Stimulated activated CD8-positive, alpha-beta memory T cell treated with anti-CD3 and anti-CD28 coated beads, Interleukin-7, amount 100 ng/mL, for 24 hours (primary cell): ENCODE measurements around the gene HSD11B1.
A peak's percentile ranks its signal among the peaks of the same experiment; 100 is the strongest.
"Not testable (repeated sequence)": the region's sequence is repeated elsewhere in the genome, so short reads cannot be mapped to it uniquely, and the experiment has no call there.

Source experiments
- DNase-seq: peaks from one replicate; pipeline ENCODE4 v3.0.0-alpha.2; 2020; ENCODE audit warnings: low read depth

The HSD11B1 gene

DNA sequence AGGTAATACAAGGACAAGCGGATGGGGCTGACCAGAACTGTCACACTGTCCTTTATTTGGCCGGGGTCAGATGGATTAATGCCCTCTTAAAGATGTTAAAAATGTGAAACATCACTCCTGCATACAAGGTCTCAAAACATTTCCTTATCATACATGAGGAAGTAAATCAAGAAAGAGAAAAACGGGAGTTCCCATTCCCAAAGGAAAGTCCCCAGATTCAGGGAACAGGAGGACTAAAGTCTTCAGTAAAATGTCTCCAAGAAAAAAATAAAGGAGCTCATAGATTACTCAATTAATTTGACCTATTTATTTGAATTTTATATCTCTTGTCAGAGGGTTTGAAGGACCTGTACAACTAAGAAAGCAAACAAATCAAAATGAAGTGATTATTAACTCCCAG is 13.4 kb upstream of the HSD11B1 start:
- no peak for DNase-seq

DNA sequence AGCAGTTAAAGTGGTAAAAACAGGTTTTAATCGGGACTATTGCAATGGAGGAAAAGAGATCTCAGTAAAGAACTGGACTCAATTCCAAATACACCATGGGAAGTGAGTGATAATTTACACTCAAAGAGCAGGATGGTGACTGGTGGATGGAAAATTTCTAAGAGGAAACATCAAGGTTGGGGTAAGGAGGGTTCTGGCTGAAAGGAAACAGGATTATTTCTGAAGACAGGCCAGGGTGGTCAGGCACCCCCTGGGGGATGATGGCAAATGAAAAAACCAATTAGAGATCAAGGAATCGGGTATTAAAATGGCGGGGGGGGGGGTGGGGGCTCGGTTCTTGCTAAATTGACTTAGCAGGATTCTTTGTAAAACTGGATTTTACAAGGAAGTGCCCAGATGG is 12.3 kb upstream of the HSD11B1 start:
- DNase-seq: no peak

DNA sequence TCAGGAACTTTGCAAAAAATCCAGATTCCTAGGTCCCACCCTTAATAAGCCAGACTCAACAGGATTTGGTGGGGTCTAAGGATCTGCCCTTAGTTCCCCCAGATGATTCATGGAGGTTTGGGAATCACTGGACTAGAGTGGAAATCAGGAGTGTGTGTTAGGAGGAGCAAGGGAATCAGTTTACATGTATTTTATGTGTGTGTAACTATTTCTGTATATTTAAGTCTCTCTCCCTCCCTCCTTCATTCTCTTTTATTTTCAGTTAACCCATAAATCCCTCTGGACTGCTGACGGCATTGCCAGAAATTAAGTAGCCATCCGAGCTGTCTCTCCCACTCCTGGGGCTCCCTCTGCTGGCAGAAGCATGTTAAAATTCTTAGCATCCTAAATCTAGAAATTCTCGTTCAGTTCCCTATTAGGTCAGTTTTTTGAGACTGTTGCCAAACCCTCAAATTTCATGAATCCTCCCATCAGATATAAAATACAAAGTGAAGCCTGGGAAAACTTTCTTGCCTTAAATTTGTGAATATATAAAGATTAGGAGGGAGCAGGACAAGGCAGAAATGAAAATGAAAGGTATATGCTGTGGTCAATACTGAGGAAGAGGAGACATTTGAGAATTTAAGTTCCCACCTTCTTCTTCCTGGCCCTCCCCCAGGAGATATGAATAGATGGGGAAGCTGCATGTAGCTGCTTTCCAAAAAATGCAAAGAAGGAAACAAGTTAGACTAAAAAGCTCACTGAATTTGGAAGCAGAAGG is 11.7 kb upstream of the HSD11B1 start:
- peak; percentile 38 for DNase-seq

DNA sequence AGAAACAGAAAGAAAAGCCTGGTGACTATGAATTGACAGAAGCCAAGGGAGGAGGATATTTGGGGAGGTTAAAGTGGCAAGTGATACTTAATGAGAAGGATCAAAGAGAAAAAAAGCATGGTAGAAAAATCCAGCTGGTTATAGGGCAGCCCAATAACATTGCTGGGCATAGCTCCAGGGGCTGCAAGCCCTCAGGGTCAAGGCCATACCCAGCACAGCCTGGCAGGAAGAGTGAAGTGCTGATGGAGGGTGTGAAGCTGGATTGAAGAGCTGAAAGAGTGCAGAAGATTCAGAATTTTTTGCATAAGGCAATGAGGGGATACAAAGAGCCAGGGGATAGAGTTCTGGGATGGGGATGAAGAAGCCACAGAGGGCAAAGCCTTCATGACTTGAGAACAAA is 8.0 kb upstream of the HSD11B1 start:
- DNase-seq: no peak

DNA sequence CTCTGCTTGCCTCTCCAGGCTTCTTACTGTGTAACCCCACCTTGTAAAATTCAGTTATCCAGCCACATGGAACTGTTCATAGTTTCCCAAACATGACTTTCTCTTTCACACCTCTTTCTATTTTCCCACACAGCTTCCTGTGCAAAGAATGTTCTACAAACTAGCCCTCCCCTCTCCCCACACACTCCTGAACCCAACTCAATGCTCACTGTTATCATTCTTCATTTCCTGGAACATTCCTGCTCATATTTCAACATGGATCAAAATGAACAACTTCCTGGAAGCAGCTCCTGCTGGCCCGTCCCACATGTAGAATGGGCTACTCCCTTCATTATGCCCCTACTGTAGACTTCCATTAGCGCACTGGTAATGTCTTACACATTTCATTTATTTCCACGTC is 7.5 kb upstream of the HSD11B1 start:
- DNase-seq: no peak

DNA sequence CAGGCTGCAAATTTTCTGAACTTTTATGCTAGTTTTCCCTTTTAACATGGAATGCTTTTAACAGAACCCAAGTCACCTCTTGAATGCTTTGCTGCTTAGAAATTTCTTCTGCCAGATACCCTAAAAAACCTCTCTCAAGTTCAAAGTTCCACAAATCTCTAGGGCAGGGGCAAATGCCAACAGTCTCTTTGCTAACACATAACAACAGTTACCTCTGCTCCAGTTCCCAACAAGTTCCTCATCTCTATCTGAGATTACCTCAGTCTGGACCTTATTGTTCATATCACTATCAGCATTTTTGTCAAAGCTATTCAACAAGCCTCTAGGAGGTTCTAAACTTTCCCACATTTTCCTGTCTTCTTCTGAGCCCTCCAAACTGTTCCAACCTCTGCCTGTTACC is 4.0 kb upstream of the HSD11B1 start:
- not testable (repeated sequence) for DNase-seq

DNA sequence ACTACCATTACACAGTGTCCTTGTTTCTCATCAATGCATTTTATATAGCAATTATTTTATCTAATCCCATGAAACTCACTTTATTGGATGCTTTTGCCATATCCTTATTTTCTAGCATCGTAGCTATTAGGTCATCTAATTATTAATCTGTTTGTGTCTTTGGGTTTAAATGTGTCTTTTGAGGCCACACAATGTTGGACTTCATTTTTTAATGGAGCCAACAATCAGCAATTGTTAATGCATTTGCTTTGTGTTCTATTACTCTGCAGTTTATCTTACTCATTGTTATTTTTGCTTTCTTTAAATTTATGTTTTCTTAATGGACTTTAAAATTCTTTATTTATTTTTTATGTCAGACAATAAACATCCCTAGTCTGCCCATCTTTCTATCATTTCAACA is 1.8 kb upstream of the HSD11B1 start:
- DNase-seq: no peak

DNA sequence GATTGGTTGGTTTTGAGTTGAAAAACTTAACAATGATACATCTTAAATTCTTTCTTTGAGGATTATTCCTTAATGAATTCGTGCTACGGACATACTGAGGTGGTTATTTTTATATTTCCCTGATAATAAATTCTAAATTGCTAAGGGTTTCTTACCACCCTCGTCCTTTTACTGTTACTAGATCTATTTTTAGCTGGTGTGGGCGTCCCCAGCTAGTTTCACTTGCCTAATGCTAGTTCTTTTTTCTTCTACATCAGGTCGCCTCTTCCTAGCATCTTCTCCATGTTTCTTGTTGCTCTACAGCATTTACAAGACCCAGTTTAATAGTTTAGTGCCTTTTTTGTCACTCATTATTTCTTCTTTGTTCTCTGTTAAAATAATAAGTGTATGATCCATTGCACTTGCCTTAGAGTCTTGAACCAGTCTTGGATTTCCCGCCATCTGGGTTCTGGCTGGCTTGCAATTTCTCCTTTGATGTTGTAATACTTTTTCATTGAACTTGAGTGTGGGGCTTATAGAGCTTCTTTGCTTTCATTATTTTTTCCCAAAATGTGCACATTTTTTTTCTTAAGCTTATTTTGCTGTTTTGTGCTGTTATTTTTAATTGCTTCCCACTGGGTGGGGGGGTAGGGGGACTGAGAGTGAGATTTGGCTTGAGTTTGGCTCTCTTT is 677 bp upstream of the HSD11B1 start:
- DNase-seq: no peak

DNA sequence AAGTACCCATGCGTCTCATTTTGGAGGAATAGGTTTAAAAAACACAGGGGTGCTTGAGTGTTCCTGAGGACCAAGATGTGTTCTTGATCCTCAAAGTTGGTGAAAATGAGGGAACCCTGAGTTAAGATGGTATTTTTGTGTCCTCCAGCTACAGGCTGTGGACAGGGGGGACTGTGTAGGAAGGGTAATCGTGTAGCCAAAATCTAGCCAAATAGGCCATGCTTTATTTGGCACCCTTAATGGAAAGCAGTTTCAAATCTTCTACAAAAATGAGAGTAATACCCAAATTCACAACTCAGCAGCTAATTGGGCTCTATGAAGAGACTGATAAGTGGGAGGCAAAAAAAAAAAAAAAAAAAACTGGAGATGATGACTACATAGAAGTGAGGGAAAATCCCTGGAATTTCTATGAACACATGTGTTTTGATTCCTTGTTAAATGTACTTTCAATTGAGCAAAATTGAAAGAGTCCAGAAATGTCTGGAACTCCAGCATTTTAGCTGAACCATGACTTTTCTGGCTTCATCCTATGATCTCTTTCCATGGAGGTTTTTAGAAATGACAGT is 470 bp downstream of the HSD11B1 start:
- DNase-seq: no peak

DNA sequence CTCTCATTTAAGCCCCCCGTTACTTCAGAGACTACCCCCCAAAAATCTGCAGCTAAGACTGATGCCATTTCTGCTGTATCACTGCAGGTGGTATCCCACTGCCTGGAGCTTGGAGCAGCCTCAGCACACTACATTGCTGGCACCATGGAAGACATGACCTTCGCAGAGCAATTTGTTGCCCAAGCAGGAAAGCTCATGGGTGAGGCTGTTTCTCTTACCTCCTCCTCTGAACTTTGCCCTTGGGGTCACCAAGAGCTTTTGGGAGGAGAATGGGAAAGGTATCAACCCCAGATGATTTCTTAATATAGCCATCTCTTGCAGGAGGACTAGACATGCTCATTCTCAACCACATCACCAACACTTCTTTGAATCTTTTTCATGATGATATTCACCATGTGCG is 2.0 kb downstream of the HSD11B1 start:
- no peak for DNase-seq

DNA sequence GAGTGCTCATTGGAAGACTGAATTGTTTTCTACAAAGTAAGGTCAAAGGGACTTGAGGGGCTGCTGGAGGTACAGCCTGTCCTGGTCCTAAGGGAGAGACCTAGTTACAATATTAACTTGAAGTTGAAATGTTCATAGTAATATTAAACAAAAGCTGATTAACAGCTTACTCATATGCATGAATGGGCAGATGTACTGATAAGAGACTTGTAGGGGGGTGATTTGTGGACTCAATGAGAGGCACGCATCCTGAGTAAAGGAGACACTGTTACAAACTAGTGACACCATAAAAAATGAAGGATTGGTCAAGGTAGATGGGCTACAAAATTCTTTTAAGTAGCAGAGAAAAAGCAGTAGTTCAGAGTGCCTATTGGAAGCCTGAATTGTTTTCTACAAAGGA is 2.7 kb downstream of the HSD11B1 start:
- DNase-seq: no peak

DNA sequence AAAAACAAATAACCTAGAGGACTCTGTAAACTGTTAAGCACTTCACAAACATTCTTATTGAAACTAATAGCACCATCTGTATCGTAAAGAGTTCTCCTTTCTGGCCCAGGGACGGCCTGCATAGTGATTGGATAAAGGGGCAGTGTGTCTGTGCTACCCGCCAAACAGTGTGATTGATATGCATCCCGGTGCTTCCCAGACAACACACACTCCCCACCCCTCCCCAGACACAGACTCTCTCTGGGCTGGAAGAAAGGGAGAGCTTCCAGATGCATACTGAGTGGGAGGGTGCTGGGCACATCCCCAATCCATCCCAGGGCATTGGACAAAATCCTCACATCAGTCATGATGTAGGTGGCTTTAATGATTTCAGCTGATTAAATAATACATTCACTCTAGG is 3.7 kb downstream of the HSD11B1 start:
- no peak for DNase-seq

DNA sequence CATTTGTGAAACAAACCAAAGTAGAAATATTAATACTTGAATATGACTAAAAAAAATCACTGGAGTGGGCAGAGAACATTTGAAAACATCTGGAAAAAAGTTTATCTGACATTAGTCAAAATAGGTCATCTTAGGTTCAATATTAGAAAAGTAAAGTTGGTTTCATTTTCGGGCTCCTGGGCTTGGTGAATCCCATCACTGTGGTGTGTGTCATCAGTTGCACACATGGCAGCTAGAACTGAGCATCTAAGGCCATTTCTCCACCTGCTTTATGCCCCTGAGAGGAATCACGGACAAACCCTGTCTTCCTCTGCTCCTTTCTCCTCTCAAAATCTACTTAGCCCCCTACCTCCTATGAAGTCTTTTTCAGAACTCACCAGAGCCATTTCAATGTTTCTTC is 5.4 kb downstream of the HSD11B1 start:
- DNase-seq: no peak

DNA sequence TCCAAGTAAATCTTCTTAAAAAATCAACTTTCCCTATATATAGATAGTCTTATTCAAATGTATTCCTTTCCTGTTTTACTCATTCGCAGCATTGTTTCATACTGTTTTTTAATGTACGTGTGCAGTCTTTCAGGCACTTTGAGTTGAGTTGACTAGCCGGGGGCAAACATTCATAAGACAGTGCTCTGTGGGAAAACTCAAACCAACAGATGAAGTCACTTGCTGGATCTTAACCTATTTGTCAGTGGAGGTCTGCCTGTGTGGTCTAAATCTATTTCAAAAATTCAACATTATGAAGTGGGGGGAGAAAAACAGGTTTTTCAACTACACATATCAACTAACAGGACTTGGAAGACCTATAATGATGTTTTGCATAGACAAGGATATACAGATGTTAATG is 6.2 kb downstream of the HSD11B1 start:
- no peak for DNase-seq

DNA sequence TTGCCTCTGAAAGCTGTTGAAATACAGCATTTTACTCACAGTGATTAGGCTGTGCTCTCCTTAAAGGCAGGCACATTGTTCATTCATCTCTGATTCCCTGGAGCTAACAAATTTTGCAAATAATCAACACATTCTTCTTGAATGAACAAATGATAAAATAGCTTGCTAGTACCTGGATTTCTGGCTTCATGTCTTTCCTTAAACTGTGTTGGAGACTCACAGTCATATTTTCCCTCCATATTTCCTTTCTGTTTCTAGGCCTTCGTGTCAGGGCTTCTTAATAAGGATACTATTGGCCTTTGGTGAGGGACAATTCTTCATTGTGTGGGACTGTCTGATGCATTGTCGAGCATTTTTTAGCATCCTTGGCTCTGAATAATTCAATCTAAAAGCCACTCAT is 9.7 kb downstream of the HSD11B1 start:
- no peak for DNase-seq

DNA sequence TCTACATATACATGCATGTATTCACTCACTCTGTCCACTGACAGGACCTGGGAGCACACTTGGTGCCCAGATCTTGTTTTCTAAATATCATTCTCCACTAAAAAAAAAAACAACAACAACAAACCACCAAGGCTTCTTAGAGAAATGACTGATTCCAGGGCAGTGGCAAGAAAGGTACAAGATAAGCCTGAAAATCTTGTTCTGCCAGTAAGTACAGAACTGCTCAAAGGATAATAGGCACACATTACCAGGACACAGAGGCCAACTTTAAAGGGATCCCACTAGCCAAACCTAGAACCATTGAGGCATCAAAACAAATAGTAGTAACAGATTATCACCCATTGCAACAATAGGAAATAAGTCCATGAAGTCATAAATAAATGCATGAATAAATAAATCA is 10.7 kb downstream of the HSD11B1 start:
- DNase-seq: no peak

DNA sequence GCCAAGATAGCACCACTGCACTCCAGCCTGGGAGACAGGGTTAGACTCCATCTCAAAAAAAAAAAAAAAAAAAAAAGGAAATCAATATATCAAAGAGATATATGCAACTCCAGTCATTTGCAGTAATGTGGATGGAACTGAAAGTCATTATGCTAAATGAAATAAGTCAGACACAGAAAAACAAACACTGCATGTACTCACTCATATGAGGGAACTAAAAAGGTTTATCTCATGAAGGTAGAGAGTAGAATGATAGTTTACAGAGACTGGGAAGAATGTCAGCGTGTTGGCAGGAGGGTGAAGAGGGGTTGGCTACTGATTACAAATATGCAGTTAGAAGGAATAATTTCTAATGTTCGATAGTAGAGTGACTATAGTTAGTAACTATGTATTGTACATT is 13.2 kb downstream of the HSD11B1 start:
- DNase-seq: no peak

DNA sequence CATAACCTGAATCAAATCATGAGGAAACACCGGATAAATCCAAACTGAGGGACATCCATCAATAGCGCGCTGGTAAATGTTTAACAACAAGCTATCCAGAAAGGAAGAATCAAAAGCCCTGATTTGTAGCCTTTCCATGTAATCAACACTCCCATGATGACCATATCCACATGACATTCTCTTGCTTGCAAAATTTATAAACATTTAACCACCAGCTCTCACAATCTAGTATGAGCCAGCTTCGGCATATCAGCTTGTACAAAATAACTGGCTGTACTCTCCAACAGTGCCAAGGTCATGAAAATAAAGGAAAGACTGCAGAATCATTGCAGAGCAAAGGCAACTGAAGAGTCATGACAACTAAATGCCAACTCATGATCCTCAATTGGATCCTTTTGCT is 15.7 kb downstream of the HSD11B1 start:
- no peak for DNase-seq

DNA sequence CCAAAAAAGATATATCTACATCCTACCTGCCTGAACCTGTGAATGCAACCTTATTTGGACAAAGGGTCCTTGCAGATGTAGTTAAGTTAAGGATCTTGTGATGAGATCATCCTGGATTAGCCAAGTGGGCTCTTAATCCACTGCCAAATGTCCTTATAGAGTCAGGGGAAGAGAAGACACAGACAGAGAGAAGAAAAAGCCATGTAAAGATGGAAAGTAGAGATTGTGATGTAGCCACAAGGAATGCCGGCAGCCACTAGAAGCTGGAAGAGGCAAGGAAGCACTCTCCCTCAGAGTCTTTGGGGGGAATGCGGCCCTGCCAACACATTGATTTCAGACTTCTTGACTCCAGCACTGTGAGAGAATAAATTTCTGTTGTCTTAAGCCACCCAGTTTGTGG is 16.2 kb downstream of the HSD11B1 start:
- no peak for DNase-seq

DNA sequence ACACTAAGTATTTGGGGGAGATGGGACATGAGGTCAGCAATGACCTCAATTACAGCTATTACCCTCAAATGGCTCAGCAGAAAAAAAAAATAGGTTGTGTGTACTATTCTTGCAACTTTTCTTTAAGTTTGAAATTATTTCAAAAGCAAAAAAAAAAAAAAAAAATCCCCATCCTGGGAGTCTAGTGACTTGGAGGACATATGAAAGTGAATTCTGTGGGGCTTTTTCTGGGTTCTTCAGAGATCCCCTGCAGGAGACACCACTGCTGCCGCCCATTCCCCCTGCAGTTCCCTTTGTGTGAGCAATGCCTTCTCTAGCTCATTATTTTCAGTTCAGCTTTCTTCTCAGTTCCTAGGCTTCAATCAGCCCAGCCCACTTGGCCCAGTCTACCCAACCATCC is 16.7 kb downstream of the HSD11B1 start:
- DNase-seq: no peak

DNA sequence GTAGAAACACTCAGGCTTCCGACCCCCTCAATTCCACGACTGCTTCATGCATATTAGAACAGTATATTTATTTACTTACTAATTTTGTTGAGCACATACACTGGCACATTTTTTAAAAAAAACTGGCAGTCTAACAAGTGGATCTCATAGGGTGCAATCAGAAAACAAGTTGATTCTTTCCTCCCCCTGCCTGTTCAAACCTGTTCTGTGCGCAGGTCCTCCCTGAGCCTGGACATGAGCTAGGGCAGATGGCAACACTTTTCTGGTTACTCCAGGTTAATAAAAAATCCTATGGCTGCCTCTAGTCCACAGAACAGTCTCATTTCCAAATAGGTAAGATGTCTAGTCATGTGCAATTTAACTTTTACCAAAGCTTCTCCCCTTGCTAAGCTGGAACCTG is 18.6 kb downstream of the HSD11B1 start:
- DNase-seq: no peak

DNA sequence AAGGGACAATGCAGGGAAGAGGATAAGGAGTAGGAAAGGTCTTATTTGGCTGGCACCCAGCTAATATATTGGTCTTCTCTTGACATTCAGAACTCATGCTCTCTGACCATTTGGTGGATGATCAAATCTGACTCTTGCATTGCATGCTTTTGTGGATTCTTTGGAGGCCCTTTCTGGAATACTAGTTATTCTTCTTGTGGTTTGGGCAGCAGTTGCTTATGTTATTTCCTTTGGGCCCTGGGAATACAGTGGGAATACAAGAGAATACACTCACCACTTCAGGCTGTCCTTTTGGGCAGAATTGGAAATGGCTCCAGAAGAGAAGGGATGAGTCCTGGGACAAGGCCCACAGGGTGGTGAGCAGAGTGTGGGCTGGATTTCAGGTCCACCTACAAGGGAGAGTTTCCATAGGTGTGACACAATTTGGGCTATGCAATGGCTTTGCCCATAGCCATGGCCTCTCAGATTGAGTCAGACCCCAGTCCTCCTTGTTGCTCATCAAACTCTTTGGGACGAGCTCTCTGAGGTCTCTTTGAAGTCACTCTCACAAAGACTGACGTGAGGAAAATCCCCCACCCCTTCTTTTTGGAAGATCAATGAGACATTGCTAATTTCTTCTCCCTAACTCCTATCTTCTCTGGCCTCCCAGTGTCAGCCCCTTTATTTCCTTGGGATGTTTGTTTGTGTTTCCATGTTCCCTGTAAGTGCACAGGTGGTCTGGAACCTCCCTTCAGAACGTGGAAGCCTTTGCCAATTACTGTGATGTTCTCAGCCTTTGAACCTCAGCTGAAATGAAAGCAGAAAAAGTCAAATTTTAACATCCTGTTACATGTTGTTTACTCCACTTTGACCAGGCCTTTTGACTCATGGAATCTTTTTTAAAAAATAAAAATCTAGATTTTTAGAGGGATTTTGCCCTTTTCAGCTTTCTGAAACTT is 19.4 kb downstream of the HSD11B1 start:
- DNase-seq: no peak

DNA sequence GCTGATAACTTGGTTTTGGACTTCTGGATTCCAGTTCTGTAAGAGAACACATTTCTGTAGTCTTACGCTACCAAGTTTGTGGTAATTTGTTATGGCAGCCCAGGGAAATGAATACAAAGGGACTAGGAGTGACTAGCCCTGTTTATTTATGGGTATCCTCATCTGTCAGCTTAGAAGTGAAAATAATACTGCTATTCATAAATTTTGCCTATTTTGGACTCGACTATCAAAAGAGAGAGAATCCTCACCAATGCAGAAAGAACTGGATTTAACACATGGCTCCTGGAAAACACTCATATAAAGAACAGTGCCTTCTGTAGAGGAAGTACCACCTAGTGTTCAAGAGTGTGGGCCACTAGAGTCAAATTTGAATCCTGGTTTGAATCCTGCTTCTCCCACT is 22.6 kb downstream of the HSD11B1 start:
- no peak for DNase-seq
